KBM-7 (cell line): ENCODE measurements around the gene NOCT.

Experiments used
- DNase-seq: peaks from one replicate; pipeline ENCODE4 v3.0.0-alpha.2; 2015
- in situ Hi-C: fragments of 300-500 bp; cut with MboI; formaldehyde crosslinking; loops from 2 replicates; pipeline ENCODE4 v1.14.3; 2020; ENCODE audit warnings: low sequenced_read_pairs, low pct_unique_long_range_greater_than_20kb, mixed read lengths

Gene NOCT

DNA sequence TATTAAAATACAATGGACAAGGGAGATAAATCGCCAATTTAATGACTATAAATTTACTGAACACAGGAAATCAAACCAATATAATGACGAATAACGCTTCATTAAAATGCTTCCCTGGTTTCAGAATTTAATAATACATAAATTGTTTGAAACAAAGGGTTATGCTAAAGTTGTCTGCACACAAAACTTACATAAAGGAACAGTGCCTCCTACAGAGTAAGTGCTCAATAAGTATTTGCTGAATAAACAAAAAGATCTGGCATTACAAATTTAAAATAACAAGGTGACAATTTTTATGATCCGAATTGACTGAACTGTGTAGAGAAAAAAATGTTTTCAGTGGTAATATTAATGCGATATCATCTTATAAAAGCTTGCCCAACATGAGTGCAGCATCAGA lies 69.6 kb downstream of the NOCT start:
- in situ Hi-C loops: no loop called here
- no peak for DNase-seq

DNA sequence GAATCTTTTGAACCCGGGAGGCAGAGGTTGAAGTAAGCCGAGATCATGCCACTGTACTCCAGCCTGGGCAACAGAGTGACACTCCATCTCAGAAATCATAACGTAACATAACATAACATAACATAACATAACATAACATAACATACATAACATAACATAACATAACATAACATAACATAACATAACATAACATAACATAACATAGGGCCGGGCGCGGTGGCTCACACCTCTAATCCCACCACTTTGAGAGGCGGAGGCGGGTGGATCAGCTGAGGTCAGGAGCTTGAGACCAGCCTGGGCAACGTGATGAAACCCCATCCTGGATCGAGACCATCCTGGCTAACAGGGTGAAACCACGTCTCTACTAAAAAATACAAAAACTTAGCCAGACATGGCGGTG lies 76.7 kb downstream of the NOCT start:
- in situ Hi-C loops: no loop called here
- no peak for DNase-seq
